GM21423 (cell line): Measurements from ENCODE around the gene SFT2D3.

Experiments
- ATAC-seq: cut with Tn5 transposase; IDR thresholded peaks from one replicate; pipeline ENCODE4 v1.9.1; 2021; ENCODE audit warnings: mild to moderate bottlenecking, moderate library complexity; ENCODE audit not compliant: unreplicated experiment

SFT2D3 gene

DNA sequence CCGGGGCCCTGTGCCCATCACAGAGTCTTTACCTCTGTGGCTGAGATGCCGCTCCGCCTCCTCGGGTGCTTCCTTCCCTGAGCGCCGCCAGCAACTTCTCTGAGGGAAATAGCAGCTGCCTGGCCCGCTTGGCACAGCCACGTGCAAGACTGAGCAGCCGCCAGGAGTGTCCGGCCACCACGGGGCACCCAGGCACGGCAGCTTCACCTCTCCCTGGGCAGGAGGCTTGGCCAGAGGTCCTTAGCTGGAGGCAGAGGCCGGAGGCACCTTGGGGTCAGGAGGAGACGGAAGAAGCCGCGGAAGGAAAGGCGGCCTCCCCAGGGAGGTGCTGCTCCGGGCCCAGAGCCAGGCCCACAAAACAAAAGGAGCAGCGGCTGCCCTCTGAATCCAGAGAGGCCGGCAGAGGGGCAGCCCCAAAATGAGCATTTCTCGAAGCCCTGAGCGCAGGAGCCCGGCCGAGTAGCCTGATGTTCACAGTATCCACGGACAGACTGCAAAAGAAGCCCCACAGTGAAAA is 20.0 kb upstream of the SFT2D3 start:
- no peak for ATAC-seq

DNA sequence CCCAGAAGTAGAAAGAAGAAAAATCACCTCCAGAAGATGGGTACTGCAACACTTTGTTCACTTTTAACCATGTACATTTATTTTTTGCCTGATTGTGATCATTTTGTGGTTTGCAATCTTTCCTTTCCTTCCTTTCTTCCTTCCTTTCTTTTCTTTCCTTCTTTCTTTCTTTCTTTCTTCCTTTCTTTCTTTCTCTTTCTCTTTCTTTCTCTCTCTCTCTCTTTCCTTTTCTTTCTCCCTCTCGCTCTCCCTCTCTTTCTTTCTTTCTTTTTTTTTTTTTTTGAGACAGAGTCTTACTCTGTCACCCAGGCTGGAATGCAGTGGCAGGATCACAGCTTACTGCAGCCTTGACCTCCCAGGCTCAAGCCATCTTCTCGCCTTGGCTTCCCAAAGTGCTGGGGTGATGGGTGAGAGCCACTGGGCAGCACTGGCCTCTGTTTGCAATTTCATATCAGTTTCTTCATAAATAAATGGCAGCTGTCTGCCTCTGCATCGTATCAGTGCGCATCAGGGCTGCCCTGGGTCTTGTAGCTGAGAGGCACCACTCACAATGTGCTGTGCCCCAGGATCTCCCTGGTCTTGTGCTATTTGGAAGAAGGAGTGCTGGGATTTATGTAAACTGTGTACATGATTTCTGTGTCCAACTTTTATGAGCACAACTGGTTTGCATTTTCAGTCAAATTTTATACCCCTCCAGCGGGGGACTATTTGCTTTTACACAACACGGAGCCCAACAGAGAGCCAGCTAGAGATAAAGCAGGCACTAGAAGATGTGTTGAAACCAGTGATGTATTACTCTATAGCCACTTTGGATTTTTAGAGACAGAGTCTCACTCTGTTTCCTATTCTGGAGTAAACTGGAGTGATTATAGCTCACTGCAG is 19.1 kb upstream of the SFT2D3 start:
- ATAC-seq, result no peak

DNA sequence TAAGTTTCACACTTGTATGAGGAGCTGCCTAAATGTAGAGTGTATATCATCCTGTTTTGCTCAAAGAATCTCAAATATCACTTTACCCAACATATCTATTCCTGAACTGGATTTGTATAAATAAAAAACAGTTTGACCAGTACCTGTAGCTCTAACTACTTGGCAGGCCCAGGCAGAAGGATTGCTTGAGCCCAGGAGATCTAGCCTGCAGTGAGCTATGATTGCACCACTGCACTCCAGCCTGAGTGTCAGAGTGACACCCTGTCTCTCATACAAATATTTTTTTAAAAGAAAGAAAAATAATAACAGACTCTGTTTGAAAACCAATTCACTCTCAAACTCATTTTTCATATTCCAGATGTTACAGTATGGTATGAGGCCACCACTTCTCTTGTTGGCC is 18.2 kb upstream of the SFT2D3 start:
- no peak for ATAC-seq

DNA sequence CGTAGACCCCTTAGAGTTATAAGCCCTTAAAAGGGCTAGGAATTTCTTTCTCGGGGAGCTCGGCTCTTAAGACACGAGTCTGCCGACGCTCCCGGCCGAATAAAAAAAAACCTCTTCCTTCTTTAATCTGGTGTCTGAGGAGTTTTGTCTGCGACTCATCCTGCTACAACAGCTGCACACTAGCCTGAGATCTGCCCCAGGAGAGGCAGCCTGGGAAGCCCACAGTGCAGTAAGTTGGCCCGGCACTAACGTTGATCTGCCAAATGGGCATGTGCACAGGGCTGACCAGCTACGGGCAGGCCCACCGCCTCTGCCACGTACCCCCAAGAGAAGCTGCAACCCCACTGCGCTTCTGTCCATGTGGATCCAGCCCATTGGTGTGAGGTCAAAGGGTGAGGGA is 17.5 kb upstream of the SFT2D3 start:
- ATAC-seq, result no peak

DNA sequence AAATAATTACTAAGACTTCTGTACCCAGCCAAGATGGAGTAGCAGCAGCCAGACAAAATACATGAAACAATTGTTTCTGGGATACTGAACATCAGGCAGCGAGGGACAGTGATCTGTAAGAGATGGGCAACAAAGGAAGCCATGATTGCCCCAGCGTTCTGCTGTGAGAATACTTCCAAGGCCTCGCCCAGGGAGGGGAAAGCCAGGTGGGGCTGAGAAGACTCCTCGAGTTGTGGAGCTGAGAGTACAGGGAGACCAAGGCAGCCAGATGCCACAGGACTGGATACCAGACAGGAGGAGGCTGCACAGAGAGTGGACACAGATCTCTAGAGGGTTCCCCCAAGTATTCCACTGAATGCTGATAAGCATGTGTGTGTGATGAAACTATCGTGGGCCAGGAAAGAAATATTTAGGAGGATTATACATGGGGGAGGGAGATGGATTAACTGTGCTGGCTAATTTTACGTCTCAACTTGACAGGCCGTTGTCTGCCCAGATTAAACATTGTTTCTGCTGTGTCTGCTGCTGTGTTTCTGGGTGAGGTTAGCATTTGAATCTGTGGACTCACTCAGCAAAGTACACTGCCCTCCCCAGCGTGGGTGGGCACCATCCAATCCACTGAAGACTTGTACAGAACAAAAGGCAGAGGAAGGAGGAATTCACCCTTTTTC is 15.8 kb upstream of the SFT2D3 start:
- ATAC-seq, result no peak

DNA sequence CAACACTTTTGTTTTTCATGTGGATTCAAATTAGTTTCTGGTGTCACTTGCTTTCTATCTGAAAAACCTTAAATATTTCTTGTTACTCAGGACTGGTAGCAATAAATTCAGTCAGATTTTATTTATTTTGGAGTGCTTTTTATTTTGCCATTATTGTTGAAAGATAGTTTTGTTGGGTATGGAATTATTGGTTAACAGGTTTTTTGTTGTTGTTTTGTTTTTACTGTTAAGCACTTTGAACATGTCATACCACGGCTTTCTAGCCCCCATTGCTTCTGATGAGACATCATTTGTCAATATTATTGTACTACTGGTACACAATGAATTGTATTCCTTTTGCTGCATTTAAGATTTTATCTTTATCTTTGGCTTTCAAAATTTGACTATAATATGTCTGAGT is 12.9 kb upstream of the SFT2D3 start:
- no peak for ATAC-seq

DNA sequence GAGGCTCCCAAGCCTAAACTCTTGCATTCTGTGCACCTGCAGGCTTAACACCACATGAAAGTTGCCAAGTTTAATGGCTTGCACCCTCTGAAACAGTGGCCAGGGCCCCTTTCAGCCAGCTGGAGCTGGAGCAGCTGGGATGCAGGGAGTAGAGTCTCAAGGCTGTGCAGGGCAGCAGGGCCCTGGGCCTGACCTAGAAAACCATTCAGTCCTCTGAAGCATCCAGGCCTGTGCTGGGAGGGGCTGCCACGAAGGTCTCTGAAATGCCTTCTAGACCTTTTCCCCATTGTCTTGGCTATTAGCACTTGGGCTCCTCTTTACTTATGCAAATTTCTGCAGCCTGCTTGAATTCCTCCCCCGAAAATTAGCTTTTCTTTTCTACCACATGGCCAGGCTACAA is 10.6 kb upstream of the SFT2D3 start:
- ATAC-seq, result no peak

DNA sequence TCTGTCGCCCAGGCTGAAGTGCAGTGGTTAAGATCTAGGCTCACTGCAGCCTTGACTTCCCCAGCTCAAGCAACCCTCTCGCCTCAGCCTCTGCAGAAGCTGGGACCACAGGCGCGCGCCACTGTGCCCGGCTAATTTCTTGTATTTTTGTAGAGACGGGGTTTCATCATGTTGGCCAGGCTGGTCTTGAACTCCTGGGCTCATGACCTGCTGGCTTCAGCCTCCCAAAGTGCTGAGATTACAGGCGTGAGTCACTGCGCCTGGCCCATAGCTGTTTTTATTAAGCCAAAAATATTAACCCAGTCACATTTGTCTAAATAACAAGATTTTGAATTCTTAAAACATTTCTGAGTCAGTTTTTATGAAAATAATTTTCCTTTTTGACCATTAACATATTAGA is 6.3 kb upstream of the SFT2D3 start:
- ATAC-seq, result no peak

DNA sequence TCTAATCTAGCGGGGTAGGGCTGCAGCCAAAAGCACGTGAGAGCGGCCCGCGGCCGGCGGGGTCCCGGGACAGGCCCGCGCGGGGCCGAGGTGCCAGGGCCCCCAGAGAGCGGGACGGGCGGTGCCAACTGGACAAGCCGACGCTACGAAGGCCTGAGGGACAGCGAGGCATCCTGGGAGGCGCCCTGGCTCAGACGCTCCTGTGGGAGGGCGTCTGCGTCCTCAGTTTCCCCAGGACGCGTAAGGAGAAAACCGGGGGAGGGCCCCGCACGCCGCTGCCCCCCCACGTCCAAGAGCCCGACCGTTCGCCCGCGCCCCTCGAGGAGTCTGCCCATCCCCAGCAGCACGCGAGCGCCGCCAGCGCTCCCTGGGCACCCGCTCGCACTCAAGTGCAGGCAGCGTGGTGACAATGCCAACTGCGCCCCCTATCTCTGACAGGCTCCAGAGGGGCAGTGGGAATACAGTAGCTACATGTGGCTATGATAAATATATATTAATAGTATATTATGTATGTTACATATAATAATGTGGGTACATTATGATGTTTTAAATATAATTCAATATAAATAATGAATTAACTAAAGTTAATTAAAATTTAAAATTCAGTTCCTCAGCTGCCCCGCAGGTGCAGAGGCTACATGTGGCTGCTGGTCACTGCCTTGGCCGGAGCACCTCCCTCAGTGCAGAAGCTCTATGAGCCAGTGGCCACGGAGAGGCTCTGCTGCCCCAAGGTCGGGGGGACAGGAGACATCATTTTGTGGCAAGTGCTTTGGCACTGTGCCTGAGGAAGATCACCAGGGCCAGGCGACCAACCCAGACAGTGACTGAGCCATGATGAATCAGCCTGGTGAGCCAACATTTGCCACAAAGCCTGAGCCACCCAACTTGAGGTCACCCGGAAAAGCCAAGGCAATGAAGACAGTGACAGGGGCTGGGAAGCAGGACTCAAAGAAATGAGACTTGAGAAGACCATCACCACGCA is 5.5 kb upstream of the SFT2D3 start:
- no peak for ATAC-seq

DNA sequence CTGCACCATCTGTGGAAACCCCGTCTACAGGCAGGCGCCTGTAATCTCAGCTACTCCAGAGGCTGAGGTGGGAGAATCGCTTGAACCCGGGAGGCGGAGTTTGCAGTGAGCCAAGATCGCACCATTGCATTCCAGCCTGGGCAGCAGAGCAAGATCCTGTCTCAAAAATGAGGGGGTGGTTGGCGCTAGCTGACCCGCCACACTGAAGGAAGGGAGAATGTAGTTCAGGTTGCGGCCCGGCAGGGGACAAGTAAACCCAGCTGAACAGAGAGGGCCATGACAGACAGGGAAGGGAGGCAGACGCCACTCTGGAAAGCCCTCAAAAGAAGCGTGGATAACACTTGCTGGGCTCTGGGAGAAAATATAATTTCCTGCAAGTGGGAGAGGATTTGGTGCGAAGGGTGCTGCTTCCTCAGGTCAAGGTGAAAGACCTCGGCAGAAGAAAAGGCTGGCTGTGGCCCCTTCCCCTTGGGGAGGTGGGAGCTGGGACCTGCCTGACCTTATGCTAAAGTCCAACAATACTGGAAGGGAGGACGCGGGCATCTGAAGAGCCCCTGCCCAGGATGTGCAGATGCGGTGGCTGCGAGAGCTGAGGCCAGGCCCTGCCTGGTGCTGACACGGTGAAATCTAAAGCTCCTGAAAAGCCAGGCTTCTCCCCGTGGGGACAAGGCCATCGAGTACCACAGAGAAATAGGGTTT is 3.7 kb upstream of the SFT2D3 start:
- no peak for ATAC-seq

DNA sequence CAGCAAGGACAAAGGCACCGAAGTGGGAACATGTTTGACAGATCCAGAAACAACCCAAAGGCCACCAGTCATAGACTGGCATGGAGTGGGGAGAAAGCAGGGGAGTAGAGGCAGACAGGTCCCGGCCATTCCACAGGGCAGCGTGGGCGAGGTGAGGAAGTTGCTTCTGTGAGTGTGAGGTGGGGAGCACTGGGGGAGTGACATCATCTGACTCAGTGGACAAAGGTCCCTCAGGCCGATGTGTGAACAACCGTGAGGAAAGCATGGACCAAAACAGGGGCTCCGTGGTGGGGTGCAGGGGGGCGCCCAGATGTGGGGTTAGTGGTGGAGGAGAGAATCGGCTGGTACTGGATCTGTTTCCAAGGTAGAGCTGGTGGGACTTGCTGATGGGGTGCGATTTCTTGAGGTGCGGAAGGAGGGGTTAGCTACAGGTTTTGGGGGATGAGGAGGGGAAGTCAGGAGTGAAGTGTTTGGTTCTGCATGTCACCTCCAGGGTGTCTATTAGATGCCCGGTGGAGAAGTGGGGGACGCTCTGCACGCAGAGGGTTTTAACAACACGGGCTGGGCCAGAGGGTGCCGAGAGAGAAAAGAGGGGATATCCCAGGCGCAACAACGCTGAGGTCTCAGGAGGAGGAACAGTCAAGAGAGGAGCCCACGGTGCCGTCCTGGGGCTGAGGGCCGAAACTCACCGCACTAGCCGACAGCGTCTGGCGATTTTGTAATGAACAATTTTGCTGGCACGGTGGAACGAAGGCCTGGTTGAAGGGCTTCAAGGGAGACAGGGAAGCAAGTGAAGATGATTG is 2.5 kb upstream of the SFT2D3 start:
- ATAC-seq, result no peak

DNA sequence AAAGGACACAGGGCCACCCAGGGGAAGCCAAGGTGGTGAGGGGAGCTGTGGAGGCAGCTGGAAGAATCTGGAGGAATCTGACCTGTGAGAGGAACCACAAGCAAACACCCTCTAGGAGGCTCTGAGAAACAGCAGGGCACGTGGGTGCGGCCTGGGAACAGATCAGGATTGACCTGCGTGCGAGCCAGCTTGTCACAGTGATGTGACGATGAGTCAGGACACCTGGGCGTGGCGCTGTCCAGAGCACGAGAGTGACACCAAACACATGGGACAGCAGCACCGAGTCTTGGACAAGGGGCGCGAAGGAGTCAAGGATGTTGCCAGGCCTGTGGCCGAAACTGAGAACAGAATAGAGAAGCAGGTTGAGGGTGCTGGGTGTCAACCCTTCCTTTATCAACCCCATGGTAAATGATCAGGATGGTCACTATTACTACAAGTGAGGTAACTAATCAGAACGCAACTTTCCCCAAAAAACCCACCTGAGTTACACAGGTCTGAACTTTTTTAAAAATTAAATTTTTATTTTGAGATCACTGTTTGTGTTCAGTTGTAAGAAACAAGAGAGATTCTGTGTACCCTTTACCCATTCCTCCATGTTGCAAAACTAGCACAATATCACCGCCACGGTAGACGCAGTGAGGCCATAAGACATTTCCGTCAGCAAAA is 637 bp upstream of the SFT2D3 start:
- peak; percentile 63 for ATAC-seq

DNA sequence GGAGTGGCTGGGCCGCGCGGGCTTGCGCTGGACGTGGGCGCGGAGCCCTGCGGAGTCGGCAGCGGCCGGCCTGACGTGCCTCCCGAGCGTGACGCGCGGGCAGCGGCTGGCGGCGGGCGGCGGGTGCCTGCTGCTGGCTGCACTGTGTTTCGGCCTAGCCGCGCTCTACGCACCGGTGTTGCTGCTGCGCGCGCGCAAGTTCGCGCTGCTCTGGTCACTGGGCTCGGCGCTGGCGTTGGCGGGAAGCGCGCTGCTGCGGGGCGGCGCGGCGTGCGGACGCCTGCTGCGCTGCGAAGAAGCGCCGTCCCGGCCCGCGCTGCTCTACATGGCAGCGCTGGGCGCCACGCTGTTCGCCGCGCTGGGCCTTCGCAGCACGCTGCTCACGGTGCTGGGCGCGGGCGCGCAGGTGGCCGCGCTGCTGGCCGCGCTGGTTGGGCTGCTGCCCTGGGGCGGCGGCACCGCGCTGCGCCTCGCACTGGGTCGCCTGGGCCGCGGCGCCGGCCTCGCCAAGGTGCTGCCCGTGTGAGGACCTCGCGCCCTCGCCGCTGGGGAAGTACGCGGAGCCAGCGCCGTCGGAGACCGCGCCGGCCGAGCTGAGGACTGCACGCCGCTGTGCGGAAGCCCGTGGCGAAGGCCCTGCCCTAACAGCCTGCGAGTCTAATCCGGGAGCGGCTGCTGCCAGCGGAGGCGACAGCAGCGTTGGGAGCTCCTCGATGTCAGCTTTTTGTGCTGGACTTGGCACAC is 526 bp downstream of the SFT2D3 start:
- peak; percentile 43 for ATAC-seq

DNA sequence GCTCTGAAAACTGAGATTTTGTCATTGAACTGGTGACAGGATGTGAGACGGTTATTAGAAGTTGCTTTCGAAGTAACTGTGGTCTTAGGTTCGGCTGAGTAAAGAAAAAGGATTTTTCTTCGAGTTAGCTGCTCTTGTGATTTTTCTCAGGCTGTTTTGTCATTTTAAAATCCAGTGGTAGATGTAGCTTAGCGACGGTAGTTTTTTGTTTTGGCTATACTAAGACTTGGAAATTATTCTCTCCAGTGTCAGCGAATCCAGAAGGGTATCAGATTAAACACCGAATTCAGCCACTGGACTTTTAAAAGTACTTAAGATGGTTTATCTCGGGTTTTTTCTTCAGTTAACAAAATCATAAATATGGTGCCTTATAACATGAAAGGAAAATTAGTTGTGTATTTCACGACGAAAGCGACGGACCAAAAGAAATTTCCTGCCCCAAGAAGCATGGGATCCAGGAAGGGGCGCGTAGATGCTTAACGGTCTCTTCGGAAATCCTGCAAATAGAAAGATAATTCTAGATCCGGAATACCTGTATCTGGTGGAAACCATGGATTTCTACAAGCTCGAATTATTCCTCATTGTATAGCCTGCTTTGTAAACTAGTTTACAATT is 1.2 kb downstream of the SFT2D3 start:
- no peak for ATAC-seq

DNA sequence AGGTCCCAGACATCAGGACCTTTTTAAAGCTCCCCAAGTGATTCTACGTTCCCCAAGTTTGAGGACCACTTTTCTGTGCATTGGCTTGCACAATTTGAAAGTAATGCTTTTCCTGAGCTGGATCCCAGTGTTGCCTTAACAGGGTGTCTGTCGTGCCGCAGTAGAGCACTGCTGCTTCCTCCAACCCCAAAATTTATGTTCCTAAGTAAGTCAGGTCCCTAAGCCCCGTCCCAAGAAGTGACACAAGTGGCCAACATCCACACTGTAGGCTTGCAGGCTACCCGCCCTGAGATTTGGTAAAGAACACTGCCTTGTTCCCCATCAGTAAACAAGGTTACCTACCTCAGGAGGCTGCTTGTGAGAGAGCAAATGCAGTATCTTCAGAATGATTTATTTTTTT is 2.0 kb downstream of the SFT2D3 start:
- no peak for ATAC-seq

DNA sequence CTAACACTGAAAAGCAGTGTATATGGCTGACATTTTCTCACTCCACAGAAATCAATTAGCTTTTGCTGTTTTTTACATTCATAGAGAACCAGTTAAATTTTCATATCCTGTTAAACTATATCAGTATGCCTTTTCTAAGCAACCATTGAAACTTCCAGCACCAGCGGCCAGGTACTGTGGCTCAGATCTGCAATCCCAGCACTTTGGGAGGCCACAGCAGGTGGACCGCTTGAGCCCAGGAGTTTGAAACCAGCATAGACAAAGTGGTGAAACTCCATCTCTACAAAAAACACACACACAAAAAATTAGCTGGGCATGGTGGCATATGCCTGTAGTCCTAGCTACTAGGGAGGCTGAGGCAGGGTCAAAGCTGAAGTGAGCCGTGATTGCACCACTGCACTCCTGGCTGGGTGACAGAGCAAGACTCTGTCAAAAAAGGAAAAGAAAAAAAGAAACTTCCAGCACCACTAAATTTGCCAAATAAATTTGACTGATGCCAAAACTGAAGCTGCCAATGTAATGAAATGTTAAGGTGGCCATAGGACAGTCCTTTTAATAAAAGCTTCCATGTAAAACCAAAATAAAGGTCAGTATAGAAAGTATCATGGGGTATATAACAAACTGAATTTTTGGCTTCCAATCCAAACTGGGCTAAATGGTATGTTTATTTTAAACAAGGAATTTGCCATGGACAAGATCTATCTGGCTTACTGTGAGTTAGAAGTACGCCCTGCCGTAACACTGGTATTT is 3.5 kb downstream of the SFT2D3 start:
- ATAC-seq, result no peak

DNA sequence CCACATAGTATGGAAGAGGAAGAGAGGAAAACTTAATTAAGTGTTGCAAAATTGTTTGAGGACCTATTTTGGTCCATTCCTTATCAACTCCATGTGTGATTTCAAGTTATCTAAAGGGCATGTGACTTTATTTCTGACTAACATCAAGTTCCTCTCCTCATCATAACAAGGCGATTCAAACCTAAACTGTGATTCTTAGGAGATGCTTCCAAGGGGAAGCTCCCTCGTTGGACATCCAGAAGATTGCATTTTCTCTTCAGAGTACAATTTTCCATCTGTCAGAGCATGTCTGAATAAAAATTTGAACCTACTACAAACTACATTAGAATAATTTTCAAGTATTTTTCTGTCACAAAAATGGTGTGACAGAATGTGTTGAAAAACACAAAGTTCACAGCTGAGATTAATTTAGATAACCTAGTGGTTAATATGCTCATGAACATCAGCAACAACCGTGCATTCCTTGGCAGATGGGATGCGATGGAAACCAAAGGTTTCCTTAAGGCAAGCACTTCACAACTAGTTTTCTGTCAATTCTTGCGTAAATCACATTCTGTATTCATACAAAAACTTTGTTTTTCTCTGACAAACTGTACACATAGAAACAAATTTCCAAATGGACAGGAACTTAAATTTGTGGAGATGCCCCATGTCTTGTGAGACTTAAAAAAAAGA is 4.2 kb downstream of the SFT2D3 start:
- ATAC-seq, result no peak
